Upper lobe of left lung (tissue), 6 donors: ENCODE results near the gene ZNF512B. TPM values are rescaled to one million over a fixed set of nuclear protein-coding genes. Genes with fewer than 3 reads are reported as not detected.
A peak's percentile ranks its signal among the peaks of the same experiment; 100 is the strongest.
"Not testable (repeated sequence)": the region's sequence is repeated elsewhere in the genome, so short reads cannot be mapped to it uniquely, and the experiment has no call there.

ENCODE experiments used
- ATAC-seq, 2 donors: fragments of 200-7000 bp; cut with Tn5 transposase; one replicate each; pipeline ENCODE4 v1.9.1; 2022; ENCODE audit warnings: mild to moderate bottlenecking in 2 of 2, moderate library complexity in 2 of 2; ENCODE audit not compliant: low FRiP score in 2 of 2
- DNase-seq, 2 donors: peaks; one replicate each; pipeline ENCODE4 v3.0.0-alpha.2; 2019 to 2020
- H3K27ac ChIP-seq, 4 donors: fragments of 200-600 bp; sonication (generic); one replicate each; pipeline ENCODE4 v1.5.1; 2016 to 2019
- H3K27me3 ChIP-seq, 4 donors: fragments of 200-600 bp; sonication (generic); one replicate each; pipeline ENCODE4 v1.5.1; 2017 to 2019
- H3K36me3 ChIP-seq, 4 donors: fragments of 200-600 bp; sonication (generic); one replicate each; pipeline ENCODE4 v1.5.1; 2016 to 2019
- H3K4me1 ChIP-seq, 4 donors: fragments of 200-600 bp; sonication (generic); one replicate each; pipeline ENCODE4 v1.5.1; 2018 to 2019
- H3K4me3 ChIP-seq, 4 donors: fragments of 200-600 bp; sonication (generic); one replicate each; pipeline ENCODE4 v1.5.1; 2017 to 2019; ENCODE audit warnings: mild to moderate bottlenecking in 2 of 4, moderate library complexity in 1 of 4
- H3K9me3 ChIP-seq, 4 donors: fragments of 200-600 bp; sonication (generic); one replicate each; pipeline ENCODE4 v1.5.1; 2018 to 2019
- EP300 ChIP-seq, 4 donors: sonication (generic); formaldehyde crosslinking; IDR thresholded peaks; one replicate each; pipeline ENCODE4 v1.5.1; 2017; ENCODE audit warnings: antibody characterized with exemption in 4 of 4, control low read depth in 2 of 4
- POLR2A ChIP-seq, 4 donors: fragments of 450-650 bp; IDR thresholded peaks; one replicate each; pipeline ENCODE4 v1.5.1; 2016 to 2017; ENCODE audit warnings: antibody characterized with exemption in 4 of 4, mild to moderate bottlenecking in 2 of 4
- POLR2AphosphoS5 ChIP-seq, 2 donors: sonication (generic); formaldehyde crosslinking; IDR thresholded peaks; one replicate each; pipeline ENCODE4 v1.5.1; 2017; ENCODE audit warnings: antibody characterized with exemption in 2 of 2
- WGBS, 2 donors: methylation state at CpG; one replicate each; pipeline ENCODE4 v1.1.5; 2017 to 2018; 5-methylcytosine and 5-hydroxymethylcytosine counted together
- total RNA-seq, 6 donors: library from RNA; depleted of rRNA in 4 of 6; stranded (reverse); fragments of >200 nt in 4 of 6; gene quantifications; one replicate each; pipeline versions ENCODE4 v1.1.0 to v1.2.1, GENCODE V29; 2016 to 2021
- TF ChIP-seq, protein P1 (sequence below), 6 experiments: fragments of 450-650 bp in 4 of 6; fragments of 200-600 bp in 2 of 6; sonication (generic) in 2 of 6; IDR thresholded peaks; one replicate each; pipeline ENCODE4 v1.5.1; 2016 to 2019; ENCODE audit warnings: antibody characterized with exemption in 6 of 6
- donor health status: DM: no; HTN: no; CAD: no; lungs with moderate emphysema.
- donor health status: DM: no; HTN: yes; CAD: no; lungs with severe emphysema.

Gene ZNF512B
- total RNA-seq, 6 donors from 2014 or later: 10.8 to 22.0 (median 16.3) TPM

DNA sequence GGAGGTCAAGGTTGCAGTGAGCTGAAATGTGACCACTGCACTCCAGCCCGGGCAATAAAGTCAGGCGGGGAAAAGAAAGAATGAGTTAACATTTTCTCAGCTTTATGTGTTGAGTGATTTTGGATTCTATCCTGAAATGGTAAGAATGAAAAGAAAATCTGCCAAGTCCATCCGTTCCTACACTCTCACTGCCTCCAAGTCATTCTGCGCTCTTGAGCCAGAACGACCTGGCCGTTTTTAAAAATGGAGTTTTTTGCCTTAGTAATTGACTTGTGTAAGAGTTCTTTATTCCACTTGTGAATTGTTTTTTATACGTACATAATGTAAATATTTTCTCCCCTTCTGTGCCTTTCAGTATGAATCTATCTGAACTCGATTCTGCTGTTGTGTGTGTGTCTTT is 46.1 kb downstream of the ZNF512B start:
- DNase-seq (no peak), ATAC-seq (no peak)
- Histone ChIP-seq H3K36me3 (peaks cover 7 to 37% (median 23%) of the 10 kb centered on the region in 4 donors), H3K27ac (no peak overlapping the region), H3K4me1 (peaks cover 0 to 8% (median 4%) of the 10 kb centered on the region in 4 donors), H3K27me3 (no peaks in the 10 kb centered on the region), H3K9me3 (no peaks in the 10 kb centered on the region), H3K4me3 (no peak overlapping the region)
- 71 to 72% methylated on average over 8 of the region's 8 CpGs for WGBS, 2 donors
- TF ChIP-seq POLR2AphosphoS5 (IDR thresholded peaks at IDR 0.05) (no peak), EP300 (IDR thresholded peaks at IDR 0.05) (no peak), POLR2A (IDR thresholded peaks at IDR 0.05) (no peak)
- TF ChIP-seq, protein P1, sequence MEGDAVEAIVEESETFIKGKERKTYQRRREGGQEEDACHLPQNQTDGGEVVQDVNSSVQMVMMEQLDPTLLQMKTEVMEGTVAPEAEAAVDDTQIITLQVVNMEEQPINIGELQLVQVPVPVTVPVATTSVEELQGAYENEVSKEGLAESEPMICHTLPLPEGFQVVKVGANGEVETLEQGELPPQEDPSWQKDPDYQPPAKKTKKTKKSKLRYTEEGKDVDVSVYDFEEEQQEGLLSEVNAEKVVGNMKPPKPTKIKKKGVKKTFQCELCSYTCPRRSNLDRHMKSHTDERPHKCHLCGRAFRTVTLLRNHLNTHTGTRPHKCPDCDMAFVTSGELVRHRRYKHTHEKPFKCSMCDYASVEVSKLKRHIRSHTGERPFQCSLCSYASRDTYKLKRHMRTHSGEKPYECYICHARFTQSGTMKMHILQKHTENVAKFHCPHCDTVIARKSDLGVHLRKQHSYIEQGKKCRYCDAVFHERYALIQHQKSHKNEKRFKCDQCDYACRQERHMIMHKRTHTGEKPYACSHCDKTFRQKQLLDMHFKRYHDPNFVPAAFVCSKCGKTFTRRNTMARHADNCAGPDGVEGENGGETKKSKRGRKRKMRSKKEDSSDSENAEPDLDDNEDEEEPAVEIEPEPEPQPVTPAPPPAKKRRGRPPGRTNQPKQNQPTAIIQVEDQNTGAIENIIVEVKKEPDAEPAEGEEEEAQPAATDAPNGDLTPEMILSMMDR (IDR thresholded peaks at IDR 0.05): no peak

DNA sequence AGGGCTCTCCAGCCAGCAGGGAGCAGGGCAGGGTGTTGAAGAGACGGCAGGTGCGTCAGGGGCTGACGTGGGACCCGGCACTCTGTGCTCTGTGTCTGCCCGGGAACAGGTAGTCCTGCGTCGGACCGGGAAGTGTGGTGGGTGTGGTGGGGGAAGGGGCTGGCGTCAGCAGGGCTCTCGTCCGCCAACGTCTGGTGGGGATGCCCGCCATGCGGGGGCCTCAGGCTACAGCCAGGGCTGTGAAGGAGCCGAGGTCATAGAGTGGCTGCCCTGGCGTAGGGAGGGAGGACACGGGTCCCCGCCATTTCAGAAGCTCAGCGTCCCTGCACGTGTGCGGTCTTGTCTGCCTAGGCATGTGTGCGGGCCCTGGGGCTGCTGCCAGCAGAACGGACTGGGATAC is 49.5 kb downstream of the ZNF512B start:
- peaks cover 0 to 26% (median 13%) of the 10 kb centered on the region in 4 donors for H3K36me3 ChIP-seq
- DNase-seq: no peak

DNA sequence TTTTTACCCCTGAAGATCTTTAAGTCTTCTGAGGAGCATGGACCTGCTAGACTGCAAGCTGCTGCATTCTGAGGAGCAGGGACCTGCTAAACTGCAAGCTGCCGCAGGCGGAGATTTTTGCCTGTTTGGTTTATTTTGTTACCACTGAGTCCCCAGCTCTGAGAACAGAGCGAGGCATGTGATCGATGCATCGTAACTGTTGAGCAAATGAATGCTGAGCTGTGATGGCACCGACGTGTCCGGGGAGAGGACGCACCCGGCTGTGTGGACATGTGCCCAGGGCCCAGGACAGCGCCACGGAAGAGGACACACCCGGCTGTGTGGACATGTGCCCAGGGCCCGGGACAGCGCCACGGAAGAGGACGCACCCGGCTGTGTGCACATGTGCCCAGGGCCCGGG is 50.6 kb downstream of the ZNF512B start:
- 77 to 96% methylated on average over 13 to 19 of the region's 19 CpGs for whole genome bisulfite sequencing, 2 donors
- Histone ChIP-seq H3K9me3 (peaks cover 0 to 2% (median 0%) of the 10 kb centered on the region in 4 donors), H3K36me3 (peaks cover 0 to 26% (median 13%) of the 10 kb centered on the region in 4 donors), H3K27ac (no peak overlapping the region), H3K4me3 (no peak overlapping the region), H3K4me1 (no peaks in the 10 kb centered on the region), H3K27me3 (no peaks in the 10 kb centered on the region)
- DNase-seq (no peak), ATAC-seq (no peak)
- TF ChIP-seq POLR2A (IDR thresholded peaks at IDR 0.05): no peak
- TF ChIP-seq, protein P1 (IDR thresholded peaks at IDR 0.05): no peak
- no peak for TF ChIP-seq POLR2AphosphoS5 (IDR thresholded peaks at IDR 0.05)
- TF ChIP-seq EP300 (IDR thresholded peaks at IDR 0.05): no peak

More for the DNA sequence above, 49.5 kb downstream of the ZNF512B start:
- peaks cover 0 to 2% (median 0%) of the 10 kb centered on the region in 4 donors for H3K9me3 ChIP-seq
- 90 to 97% methylated on average over 8 to 23 of the region's 23 CpGs for WGBS, 2 donors
- ATAC-seq: peak in 1 of 2 donors; percentile 19
- no peaks in the 10 kb centered on the region for H3K27me3 ChIP-seq
- no peak overlapping the region for H3K4me3 ChIP-seq
- no peak overlapping the region for H3K27ac ChIP-seq
- H3K4me1 ChIP-seq: no peaks in the 10 kb centered on the region
- TF ChIP-seq EP300 (IDR thresholded peaks at IDR 0.05) (no peak), POLR2AphosphoS5 (IDR thresholded peaks at IDR 0.05) (no peak), POLR2A (IDR thresholded peaks at IDR 0.05) (no peak)
- TF ChIP-seq, protein P1 (IDR thresholded peaks at IDR 0.05): no peak

DNA sequence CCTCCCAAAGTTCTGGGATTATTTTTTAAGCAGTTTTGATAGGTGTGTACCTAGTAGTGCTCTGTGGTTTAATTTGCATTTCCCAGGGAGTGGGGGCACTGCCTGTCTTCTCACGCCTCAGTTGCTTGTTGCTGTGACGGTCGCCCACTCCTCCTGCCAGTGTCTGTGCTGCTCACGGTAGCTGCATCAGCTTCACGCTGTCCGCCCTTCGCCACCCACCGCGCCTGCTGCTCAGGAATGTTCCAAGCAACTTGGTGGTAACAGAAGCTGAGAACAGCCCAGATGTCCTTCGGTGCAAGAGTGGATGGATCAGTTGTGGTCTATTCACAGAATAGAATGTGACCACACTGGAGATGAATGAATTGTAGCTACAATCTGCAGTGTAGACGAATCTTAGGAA is 51.9 kb downstream of the ZNF512B start:
- 93 to 95% methylated on average over 11 of the region's 11 CpGs for WGBS, 2 donors
- H3K27ac ChIP-seq: no peak overlapping the region
- peaks cover 0 to 26% (median 13%) of the 10 kb centered on the region in 4 donors for H3K36me3 ChIP-seq
- DNase-seq (no peak), ATAC-seq (no peak)
- H3K9me3 ChIP-seq: peaks cover 0 to 2% (median 0%) of the 10 kb centered on the region in 4 donors
- H3K27me3 ChIP-seq: no peaks in the 10 kb centered on the region
- TF ChIP-seq EP300 (IDR thresholded peaks at IDR 0.05): no peak
- TF ChIP-seq, protein P1 (IDR thresholded peaks at IDR 0.05): no peak
- no peak for TF ChIP-seq POLR2A (IDR thresholded peaks at IDR 0.05)
- no peak for TF ChIP-seq POLR2AphosphoS5 (IDR thresholded peaks at IDR 0.05)
- H3K4me1 ChIP-seq: peaks cover 0 to 2% (median under 1%) of the 10 kb centered on the region in 4 donors
- H3K4me3 ChIP-seq: no peak overlapping the region

DNA sequence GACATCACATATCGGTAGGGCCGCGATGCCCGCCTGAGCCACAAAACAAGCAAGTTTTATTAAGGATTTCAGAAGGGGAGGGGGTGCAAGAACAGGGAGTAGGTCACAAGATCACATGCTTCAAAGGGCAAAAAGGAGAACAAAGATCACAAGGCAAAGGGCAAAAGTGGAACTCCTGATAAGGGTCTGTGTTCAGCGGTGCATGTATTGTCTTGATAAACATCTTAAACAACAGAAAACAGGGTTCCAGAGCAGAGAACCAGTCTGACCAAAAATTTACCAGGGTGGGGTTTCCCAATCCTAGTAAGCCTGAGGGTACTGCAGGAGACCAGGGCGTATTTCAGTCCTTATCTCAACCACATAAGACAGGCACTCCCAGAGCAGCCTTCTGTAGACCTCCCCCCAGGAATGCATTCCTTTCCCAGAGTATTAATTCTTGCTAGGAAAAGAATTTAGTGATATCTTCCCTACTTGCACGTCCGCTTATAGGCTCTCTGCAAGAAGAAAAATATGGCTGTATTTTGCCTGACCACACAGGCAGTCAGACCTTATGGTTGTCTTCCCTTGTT is 53.3 kb downstream of the ZNF512B start:
- not testable (repeated sequence) for ATAC-seq, H3K27me3 ChIP-seq, H3K4me1 ChIP-seq, DNase-seq, H3K4me3 ChIP-seq, H3K27ac ChIP-seq, H3K9me3 ChIP-seq
- WGBS, 2 donors: 89 to 97% methylated on average over 8 of the region's 8 CpGs
- peaks cover 0 to 26% (median 13%) of the 10 kb centered on the region in 4 donors for H3K36me3 ChIP-seq
